Endometrial microvascular endothelial cells (primary cell): ENCODE measurements around the gene SLC4A8. TPM values are rescaled to one million over a fixed set of nuclear protein-coding genes. Genes with fewer than 3 reads are reported as not detected.

Source experiments
- in situ Hi-C: cut with HindIII; loops from 2 replicates; pipeline ENCODE4 v1.10.0; 2017; ENCODE audit warnings: low sequenced_read_pairs, low pct_unique_long_range_greater_than_20kb; ENCODE audit errors: inconsistent ontology term
- total RNA-seq: library from RNA; depleted of rRNA; stranded (reverse); fragments of >200 nt; gene quantifications from one replicate; pipeline ENCODE4 v1.2.3, GENCODE V29; 2015; ENCODE audit errors: inconsistent ontology term

The SLC4A8 gene
- total RNA-seq, 1 donor from 2014 or later, result 5.2 TPM

DNA sequence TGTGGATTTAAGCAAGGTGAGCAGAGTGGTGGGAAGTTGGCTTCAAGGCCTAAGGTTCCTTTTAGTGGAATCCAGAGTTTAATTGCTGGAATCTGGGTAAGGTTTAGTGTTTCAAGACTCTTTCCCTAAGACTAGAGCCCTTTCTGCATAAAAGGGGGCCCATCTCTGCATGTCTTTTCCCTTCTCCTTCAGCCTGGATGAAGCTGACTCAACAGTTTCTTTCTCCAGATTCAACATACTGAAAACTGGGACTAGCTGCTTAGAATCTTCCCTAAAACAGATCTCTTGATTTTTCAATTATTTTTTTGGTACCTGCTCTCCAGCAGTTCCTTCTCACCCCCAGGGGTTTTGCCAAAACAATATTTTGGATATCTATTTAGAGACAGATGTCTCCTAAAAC, 34.0 kb downstream of the SLC4A8 start:
- in situ Hi-C loops, result no loop called here

DNA sequence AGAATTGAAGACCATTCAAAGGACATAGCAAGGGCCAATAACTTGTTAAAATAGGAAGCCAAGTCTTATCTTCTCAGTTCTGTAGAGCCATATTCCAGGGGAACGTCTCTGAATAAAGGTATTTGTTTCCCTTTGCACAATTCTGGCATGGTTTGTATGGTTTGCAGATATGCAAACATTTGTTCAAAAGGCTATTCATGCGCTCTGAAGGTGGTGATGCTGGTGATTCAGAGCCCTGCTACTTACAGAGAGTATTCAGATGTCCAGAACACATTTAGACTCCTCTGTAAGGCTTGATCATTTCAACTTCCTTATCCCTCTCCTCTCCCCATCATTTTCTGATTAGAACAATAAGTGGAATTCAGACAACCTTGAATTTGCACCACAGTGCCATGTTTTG, 35.9 kb downstream of the SLC4A8 start:
- in situ Hi-C loops, result no loop called here

DNA sequence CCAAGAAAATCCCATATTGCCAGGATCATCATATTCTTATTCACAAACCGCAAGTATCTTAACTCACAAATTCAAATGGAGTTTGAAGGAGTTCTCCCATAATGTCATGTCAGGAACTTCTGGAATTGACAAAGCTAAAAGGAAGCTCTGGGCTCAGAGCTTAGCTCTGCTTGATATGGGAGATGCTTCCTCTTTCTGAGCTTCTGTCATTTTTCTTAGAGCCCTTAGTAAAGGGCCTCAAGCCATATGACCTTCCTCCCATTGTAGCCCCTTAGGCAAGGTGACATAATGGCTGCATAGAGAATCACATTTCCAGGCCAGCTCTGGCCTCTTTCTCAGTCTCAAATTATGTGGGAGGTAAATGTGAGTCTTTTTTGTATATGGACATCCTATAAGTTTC, 40.9 kb downstream of the SLC4A8 start:
- in situ Hi-C loops, result no loop called here

GRCh38 chr12:51470116-51470515, 45.5 kb downstream of the SLC4A8 start:
- in situ Hi-C loops, result no loop called here

DNA sequence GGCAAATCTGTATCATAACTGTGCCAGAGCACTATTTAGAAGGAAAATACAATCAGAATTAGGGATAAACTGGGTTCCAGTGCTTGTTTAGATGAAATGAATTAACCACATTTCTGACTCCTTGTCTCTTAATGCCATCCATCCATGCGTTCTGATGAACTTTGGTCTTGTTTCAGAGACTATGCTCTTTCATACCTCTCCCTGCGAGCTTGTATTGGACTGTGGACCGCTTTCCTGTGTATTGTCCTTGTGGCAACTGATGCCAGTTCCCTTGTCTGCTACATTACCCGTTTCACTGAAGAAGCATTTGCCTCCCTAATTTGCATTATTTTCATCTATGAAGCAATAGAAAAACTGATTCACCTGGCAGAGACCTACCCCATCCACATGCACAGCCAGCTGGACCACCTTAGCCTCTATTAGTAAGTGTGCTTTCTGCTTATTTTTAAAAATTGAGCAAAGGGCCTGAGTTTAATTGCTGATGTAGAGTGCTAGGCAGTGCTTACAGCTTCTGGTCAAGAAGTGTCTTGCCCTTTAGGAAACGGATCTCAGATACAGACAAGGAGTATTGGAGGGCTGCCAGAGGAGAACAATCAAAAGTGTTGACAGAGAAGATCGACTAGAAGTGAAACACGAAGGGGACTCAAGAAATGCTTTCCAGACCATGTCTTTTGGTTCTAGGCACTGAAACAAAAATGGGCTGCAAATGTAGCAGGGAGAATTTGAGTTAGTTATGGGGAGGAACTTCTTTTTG, 46.7 kb downstream of the SLC4A8 start:
- in situ Hi-C loops, result no loop called here

- in situ Hi-C loops, result no loop called here
Measured at GRCh38 chr12:51472984-51473383, 48.4 kb downstream of the SLC4A8 start.

DNA sequence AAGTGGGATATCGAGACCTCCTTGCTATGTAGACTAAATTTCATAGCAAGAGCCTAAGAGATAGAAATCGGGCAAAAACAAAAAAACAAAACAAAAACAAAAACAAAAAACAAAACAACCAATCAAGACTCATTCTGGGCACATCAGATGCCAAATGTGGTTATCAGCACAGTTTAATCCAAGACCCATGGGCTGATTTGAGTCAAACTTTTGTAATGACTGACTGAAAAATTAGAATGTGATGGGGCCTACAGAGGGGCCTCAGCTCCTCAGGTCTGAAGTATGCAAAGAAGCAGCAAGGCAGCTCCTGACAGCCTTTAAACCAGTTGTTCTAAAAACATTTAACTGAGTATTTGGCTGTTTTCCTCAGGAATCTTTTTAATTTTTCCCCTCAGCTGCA, 49.3 kb downstream of the SLC4A8 start:
- in situ Hi-C loops, result no loop called here

- in situ Hi-C loops, result no loop called here
Measured at GRCh38 chr12:51475543-51475942, 50.9 kb downstream of the SLC4A8 start.

DNA sequence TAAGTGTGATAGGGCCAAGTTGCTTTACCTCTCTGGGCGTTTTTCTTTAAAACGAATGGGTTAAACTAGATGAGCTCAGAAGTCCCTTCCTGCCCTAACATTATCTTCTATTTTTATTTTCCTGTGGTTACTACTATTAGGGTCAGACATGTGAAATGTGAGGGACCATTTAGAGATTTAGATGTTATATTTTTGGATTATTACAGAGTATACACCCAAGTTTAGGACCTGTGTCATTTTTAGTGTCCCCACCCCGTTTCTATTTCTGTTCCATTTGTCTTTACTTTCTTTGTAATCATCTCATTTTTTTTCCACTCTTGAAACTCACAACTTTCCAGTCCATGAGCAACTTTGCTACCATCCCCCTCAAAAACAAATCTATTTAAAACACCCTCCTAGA, 56.3 kb downstream of the SLC4A8 start:
- in situ Hi-C loops, result no loop called here

- in situ Hi-C loops, result no loop called here
Measured at GRCh38 chr12:51482929-51483697, 58.5 kb downstream of the SLC4A8 start.

DNA sequence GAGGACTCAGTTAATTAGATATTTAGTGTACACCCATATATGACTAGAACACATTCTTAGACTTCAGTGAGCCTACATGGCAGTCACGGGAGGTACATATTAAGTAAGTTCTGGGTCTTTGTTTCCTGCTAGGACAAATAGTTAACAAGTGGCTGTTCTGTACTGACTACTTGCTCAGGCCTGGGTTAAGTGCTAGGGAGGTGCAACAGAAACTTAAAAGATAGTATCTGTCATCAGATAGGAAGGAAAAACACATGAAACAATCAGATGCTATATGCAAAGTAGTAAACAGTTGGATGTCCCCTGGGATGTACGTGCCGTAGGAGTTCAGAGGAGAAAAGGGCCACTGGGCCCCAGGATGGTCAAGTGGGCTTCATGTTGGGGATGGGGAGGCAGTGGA, 59.5 kb downstream of the SLC4A8 start:
- in situ Hi-C loops, result no loop called here

DNA sequence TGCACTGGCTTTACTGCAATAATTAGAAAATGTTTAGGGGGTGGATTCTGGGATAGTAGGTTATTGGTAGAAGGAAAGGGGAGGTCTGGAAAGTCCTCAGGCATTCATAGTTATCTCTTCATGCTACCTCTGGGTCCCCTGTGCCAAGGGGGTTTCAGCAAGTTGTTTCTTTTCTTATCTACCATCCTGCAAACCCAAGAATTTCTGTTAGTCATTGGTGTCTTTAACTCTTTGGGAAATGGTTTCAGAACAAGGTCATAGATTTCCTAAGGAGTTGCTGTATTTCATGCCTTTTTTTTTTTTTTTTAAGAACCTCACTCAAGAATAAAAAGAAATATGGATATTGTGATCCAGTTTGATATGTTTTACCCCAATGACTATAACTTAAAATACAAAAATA, 63.6 kb downstream of the SLC4A8 start:
- in situ Hi-C loops, result no loop called here

GRCh38 chr12:51493281-51493680, 68.7 kb downstream of the SLC4A8 start:
- in situ Hi-C loops, result no loop called here

DNA sequence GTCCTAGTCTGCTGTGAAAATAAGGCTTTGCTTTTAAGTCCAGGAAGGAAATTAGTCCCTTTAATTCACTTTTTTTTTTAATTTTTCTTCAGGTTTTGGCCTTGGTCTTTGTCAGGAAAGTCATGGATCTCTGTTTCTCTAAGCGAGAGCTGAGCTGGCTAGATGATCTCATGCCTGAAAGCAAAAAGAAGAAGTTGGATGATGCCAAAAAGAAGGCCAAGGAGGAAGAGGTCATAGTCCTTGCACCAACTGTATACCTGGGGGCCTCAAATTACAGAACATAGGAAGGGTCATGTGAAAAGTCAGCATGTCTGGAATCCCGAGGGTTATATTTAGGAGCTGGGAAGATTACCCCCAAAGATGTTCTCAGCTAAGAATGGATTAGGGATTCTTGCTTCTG, 72.3 kb downstream of the SLC4A8 start:
- in situ Hi-C loops, result no loop called here

DNA sequence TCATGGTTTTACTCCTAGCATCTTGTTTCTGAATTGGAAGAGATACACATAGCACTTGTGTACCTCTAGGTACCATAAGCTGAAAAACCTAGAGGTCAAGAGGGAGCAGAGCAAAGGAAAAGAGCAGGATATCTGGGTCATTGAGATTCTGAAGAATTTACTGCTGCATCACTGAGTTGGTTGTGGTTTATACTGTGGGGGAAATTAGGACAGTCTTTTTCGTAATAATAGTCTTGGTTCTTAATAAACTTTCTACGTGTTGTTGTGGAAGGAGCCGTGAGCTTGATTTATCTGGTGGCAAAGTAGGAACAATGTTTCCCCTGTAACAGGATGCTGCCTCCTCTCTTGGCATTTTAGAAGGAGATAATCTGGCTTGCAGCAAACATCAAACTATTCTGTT, 80.2 kb downstream of the SLC4A8 start:
- in situ Hi-C loops, result no loop called here

- in situ Hi-C loops, result no loop called here
Measured at GRCh38 chr12:51505360-51506105, 80.9 kb downstream of the SLC4A8 start.

- in situ Hi-C loops, result no loop called here
Measured at GRCh38 chr12:51507178-51507577, 82.5 kb downstream of the SLC4A8 start.

DNA sequence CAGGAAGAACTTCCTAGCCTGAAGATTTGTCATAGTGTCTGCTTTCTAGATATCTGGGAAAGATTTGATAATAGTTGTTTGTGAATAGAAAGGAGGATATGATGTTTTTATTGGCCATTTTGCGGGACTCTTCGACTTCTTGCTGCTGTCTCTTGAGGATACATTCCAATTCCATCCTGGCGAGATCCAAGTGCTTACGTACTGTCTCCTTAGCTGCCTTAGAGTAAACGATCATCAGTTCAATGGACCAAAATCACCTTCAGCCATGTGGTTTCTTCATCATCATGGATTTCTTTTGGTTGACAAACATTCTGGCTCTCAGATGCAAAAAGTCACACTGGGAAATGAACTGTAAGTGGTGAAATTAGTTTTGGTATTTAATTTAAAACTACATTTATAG, 83.7 kb downstream of the SLC4A8 start:
- in situ Hi-C loops, result no loop called here

- in situ Hi-C loops, result no loop called here
Measured at GRCh38 chr12:51511546-51512260, 87.1 kb downstream of the SLC4A8 start.
